Mucosa of descending colon (tissue), 3 donors: ENCODE results near the gene MYLK. TPM values are rescaled to one million over a fixed set of nuclear protein-coding genes. Genes with fewer than 3 reads are reported as not detected.
A peak's percentile ranks its signal among the peaks of the same experiment; 100 is the strongest.
"Not testable (repeated sequence)": the region's sequence is repeated elsewhere in the genome, so short reads cannot be mapped to it uniquely, and the experiment has no call there.

ENCODE experiments used
- ATAC-seq: fragments of 200-7000 bp; cut with Tn5 transposase; one replicate; pipeline ENCODE4 v1.9.1; 2020; ENCODE audit warnings: mild to moderate bottlenecking, moderate library complexity
- DNase-seq, 3 donors: peaks; one replicate each; pipeline ENCODE4 v3.0.0-alpha.2; 2020
- H3K36me3 ChIP-seq: fragments of 200-600 bp; one replicate; pipeline ENCODE4 v1.8.0; 2021; ENCODE audit warnings: low read depth, mild to moderate bottlenecking
- H3K4me1 ChIP-seq: fragments of 200-600 bp; one replicate; pipeline ENCODE4 v1.8.0; 2021; ENCODE audit warnings: low read depth, mild to moderate bottlenecking
- H3K4me3 ChIP-seq: fragments of 200-600 bp; one replicate; pipeline ENCODE4 v1.8.0; 2021; ENCODE audit warnings: mild to moderate bottlenecking
- H3K9me3 ChIP-seq: fragments of 200-600 bp; one replicate; pipeline ENCODE4 v1.8.0; 2021; ENCODE audit warnings: mild to moderate bottlenecking
- CTCF ChIP-seq: fragments of 200-600 bp; IDR thresholded peaks from one replicate; pipeline ENCODE4 v1.8.0; 2022; ENCODE audit warnings: antibody characterized with exemption, mild to moderate bottlenecking
- intact Hi-C, 2 donors: fragments of 100-400 bp; cut with DNase I in 1 of 2; cut with micrococcal nuclease in 1 of 2; formaldehyde crosslinking; loops; one replicate each; pipeline versions ENCODE4 v1.11.0 to v1.11.1; 2022; cut with DNase I, micrococcal nuclease
- total RNA-seq, 3 donors: library from RNA; stranded (reverse); fragmentation: NEBNext Ultra II Directional in 2 of 3; extraction: Animal tissue kit (Norgen Biotek cat#: 25700) in 2 of 3; gene quantifications; one replicate each; pipeline versions ENCODE4 v1.2.1 to v1.2.4, GENCODE V29; 2021 to 2023
- donor health status: DM: no; HTN: no; CAD: no; lungs with moderate emphysema.
- donor health status: DM: no; HTN: no; CAD: no.
- donor health status: DM: no; HTN: yes; CAD: no.

MYLK gene
- total RNA-seq, 3 donors from 2014 or later: 157 to 1,614 (median 175) TPM

GRCh38 chr3:123893012-123893411 is 8.9 kb upstream of the MYLK start:
- Histone ChIP-seq H3K4me3 (no peak overlapping the region), H3K9me3 (peaks cover 13% of the 10 kb centered on the region), H3K4me1 (no peaks in the 10 kb centered on the region), H3K36me3 (no peaks in the 10 kb centered on the region)
- intact Hi-C loops: no loop called here
- ATAC-seq: no peak
- TF ChIP-seq CTCF: no peak
- DNase-seq: no peak

- intact Hi-C loops: no loop called here
- ATAC-seq: no peak
Observed at GRCh38 chr3:123892195-123892594, 8.1 kb upstream of the MYLK start.

GRCh38 chr3:123890991-123891390 is 6.9 kb upstream of the MYLK start:
- ATAC-seq, H3K4me1 ChIP-seq, H3K36me3 ChIP-seq, H3K4me3 ChIP-seq, DNase-seq, intact Hi-C loops: not testable (repeated sequence)
- peaks cover 13% of the 10 kb centered on the region for H3K9me3 ChIP-seq

More at GRCh38 chr3:123892195-123892594, 8.1 kb upstream of the MYLK start:
- H3K9me3 ChIP-seq: peaks cover 13% of the 10 kb centered on the region
- H3K4me3 ChIP-seq: no peak overlapping the region
- no peak for TF ChIP-seq CTCF
- DNase-seq: no peak
- no peaks in the 10 kb centered on the region for H3K4me1 ChIP-seq
- H3K36me3 ChIP-seq: no peaks in the 10 kb centered on the region

GRCh38 chr3:123890162-123890561 is 6.0 kb upstream of the MYLK start:
- intact Hi-C loops, H3K4me1 ChIP-seq, H3K4me3 ChIP-seq, DNase-seq, H3K36me3 ChIP-seq, ATAC-seq: not testable (repeated sequence)
- H3K9me3 ChIP-seq: peaks cover 13% of the 10 kb centered on the region

GRCh38 chr3:123884993-123885392 is 861 bp upstream of the MYLK start:
- no peak overlapping the region for H3K4me3 ChIP-seq
- no peak for ATAC-seq
- no peak for TF ChIP-seq CTCF
- no peak for DNase-seq
- no peaks in the 10 kb centered on the region for H3K36me3 ChIP-seq
- H3K9me3 ChIP-seq: no peaks in the 10 kb centered on the region
- peaks cover 9% of the 10 kb centered on the region for H3K4me1 ChIP-seq
- intact Hi-C loops: no loop called here

- TF ChIP-seq CTCF: no peak
- H3K9me3 ChIP-seq: no peaks in the 10 kb centered on the region
- intact Hi-C loops: no loop called here
- no peak overlapping the region for H3K4me3 ChIP-seq
- no peaks in the 10 kb centered on the region for H3K36me3 ChIP-seq
- peaks cover 9% of the 10 kb centered on the region for H3K4me1 ChIP-seq
- DNase-seq (peak; percentile 22 to 53 (median 51)), ATAC-seq (peak; percentile 20)
Observed at GRCh38 chr3:123883701-123884202, 380 bp downstream of the MYLK start.

- Histone ChIP-seq H3K4me3 (no peak overlapping the region), H3K36me3 (no peaks in the 10 kb centered on the region), H3K4me1 (peaks cover 9% of the 10 kb centered on the region), H3K9me3 (no peaks in the 10 kb centered on the region)
- intact Hi-C loops: no loop called here
- ATAC-seq: no peak
- DNase-seq: peak in 1 of 3 donors; percentile 21
- no peak for TF ChIP-seq CTCF
Observed at GRCh38 chr3:123883111-123883510, 1.0 kb downstream of the MYLK start.
